HepG2 (cell line): ENCODE results near the gene HMGCR. TPM values are rescaled to one million over a fixed set of nuclear protein-coding genes. Genes with fewer than 3 reads are reported as not detected.

ENCODE experiments used
- CBFB ChIP-seq: sonication (generic); formaldehyde crosslinking; IDR thresholded peaks from 2 replicates; pipeline ENCODE4 v1.4.0; 2020; ENCODE audit warnings: missing genetic modification reagents
- CENPT ChIP-seq: sonication (generic); formaldehyde crosslinking; IDR thresholded peaks from 2 replicates; pipeline ENCODE4 v1.8.0; 2022; ENCODE audit warnings: low read depth, mild to moderate bottlenecking, moderate library complexity, missing genetic modification reagents
- FOXA3 ChIP-seq: IDR thresholded peaks from 2 replicates; pipeline ENCODE4 v1.6.1; 2016; ENCODE audit warnings: missing genetic modification reagents, missing compliant biosample characterization
- HMG20A ChIP-seq: IDR thresholded peaks from 2 replicates; pipeline ENCODE4 v1.6.1; 2016; ENCODE audit warnings: borderline replicate concordance
- HNRNPK ChIP-seq: fragments of 200-400 bp; formaldehyde crosslinking; IDR thresholded peaks from 2 replicates; pipeline ENCODE4 v1.6.1; 2018; ENCODE audit warnings: low read length, low read depth, moderate library complexity, mild to moderate bottlenecking; ENCODE audit not compliant: poor library complexity, severe bottlenecking
- HOXD1 ChIP-seq: sonication (generic); formaldehyde crosslinking; IDR thresholded peaks from 2 replicates; pipeline ENCODE4 v1.5.0; 2020; ENCODE audit warnings: missing genetic modification reagents
- KMT2A ChIP-seq: sonication (generic); formaldehyde crosslinking; IDR thresholded peaks from 2 replicates; pipeline ENCODE4 v1.4.0; 2020; ENCODE audit warnings: missing genetic modification reagents
- MLLT10 ChIP-seq: sonication (generic); formaldehyde crosslinking; IDR thresholded peaks from 2 replicates; pipeline ENCODE4 v1.4.0; 2020; ENCODE audit warnings: missing genetic modification reagents
- NFE2L2 ChIP-seq: fragments of 150-350 bp; IDR thresholded peaks from 2 replicates; pipeline ENCODE4 v1.6.1; 2014; ENCODE audit warnings: low read length
- RBFOX2 ChIP-seq: fragments of 200-400 bp; formaldehyde crosslinking; IDR thresholded peaks from 2 replicates; pipeline ENCODE4 v1.6.1; 2017; ENCODE audit warnings: low read depth, mild to moderate bottlenecking, low read length
- RXRA ChIP-seq: sonication (generic); formaldehyde crosslinking; IDR thresholded peaks from 2 replicates; pipeline ENCODE4 v1.5.1; 2020; ENCODE audit warnings: missing genetic modification reagents
- SRY ChIP-seq: sonication (generic); formaldehyde crosslinking; IDR thresholded peaks from 2 replicates; pipeline ENCODE4 v1.8.0; 2022; ENCODE audit warnings: mild to moderate bottlenecking, missing genetic modification reagents
- TGIF2 ChIP-seq: IDR thresholded peaks from 2 replicates; pipeline ENCODE4 v1.6.1; 2016; ENCODE audit warnings: control low read depth, missing compliant biosample characterization
- ZNF207 ChIP-seq: fragments of 450-650 bp; IDR thresholded peaks from 2 replicates; pipeline ENCODE4 v1.6.1; 2016; ENCODE audit warnings: antibody characterized with exemption, borderline replicate concordance
- ZNF224 ChIP-seq: sonication (generic); formaldehyde crosslinking; IDR thresholded peaks from 2 replicates; pipeline ENCODE4 v1.5.0; 2020; ENCODE audit warnings: mild to moderate bottlenecking, missing genetic modification reagents
- ZNF3 ChIP-seq: IDR thresholded peaks from 2 replicates; pipeline ENCODE4 v1.7.0; 2017; ENCODE audit warnings: inconsistent platforms
- ZNF333 ChIP-seq: sonication (generic); formaldehyde crosslinking; IDR thresholded peaks from 2 replicates; pipeline ENCODE4 v1.4.0; 2020; ENCODE audit warnings: mild to moderate bottlenecking, missing genetic modification reagents, borderline replicate concordance
- ZNF33A ChIP-seq: sonication (generic); formaldehyde crosslinking; IDR thresholded peaks from 2 replicates; pipeline ENCODE4 v1.5.1; 2020; ENCODE audit warnings: missing genetic modification reagents, mild to moderate bottlenecking, moderate library complexity, borderline replicate concordance
- ZNF589 ChIP-seq: sonication (generic); formaldehyde crosslinking; conservative IDR thresholded peaks from 2 replicates; pipeline ENCODE4 v1.8.0; 2022; ENCODE audit warnings: mild to moderate bottlenecking, moderate library complexity, missing genetic modification reagents
- ZNF652 ChIP-seq: IDR thresholded peaks from 2 replicates; pipeline ENCODE4 v1.6.1; 2016; ENCODE audit warnings: low read depth, borderline replicate concordance
- ZNF816 ChIP-seq: sonication (generic); formaldehyde crosslinking; IDR thresholded peaks from 2 replicates; pipeline ENCODE4 v1.8.0; 2022; ENCODE audit warnings: missing genetic modification reagents, mild to moderate bottlenecking, borderline replicate concordance
- polyA plus RNA-seq, 8 experiments: library from polyadenylated mRNA; depleted of rRNA in 3 of 8; stranded (reverse) in 7 of 8; unstranded in 1 of 8; fragments of >200 nt; fragmentation: Illumina TruSeq in 4 of 8; extraction: Trizol in 4 of 8; gene quantifications; 2 replicates each; pipeline versions ENCODE4 v1.2.1 to v1.2.3, GENCODE V29; 2011 to 2016; ENCODE audit warnings: low read depth in 4 of 8, missing spikeins in 1 of 8, mixed read lengths in 1 of 8; ENCODE audit not compliant: insufficient read depth in 1 of 8
- total RNA-seq, 5 experiments: library from RNA; depleted of rRNA; stranded (reverse); fragments of >200 nt; fragmentation: Illumina TruSeq; extraction: Trizol; gene quantifications; 2 replicates each; pipeline ENCODE4 v1.2.3, GENCODE V29; 2016; ENCODE audit warnings: low read depth in 1 of 5
- TF ChIP-seq, protein P1 (sequence below): sonication (generic); formaldehyde crosslinking; IDR thresholded peaks from 2 replicates; pipeline ENCODE4 v1.4.0; 2020; ENCODE audit warnings: low read depth, mild to moderate bottlenecking, missing genetic modification reagents
- TF ChIP-seq, protein P2 (sequence below): sonication (generic); formaldehyde crosslinking; IDR thresholded peaks from 2 replicates; pipeline ENCODE4 v1.9.0; 2021; ENCODE audit warnings: missing genetic modification reagents, borderline replicate concordance
- TF ChIP-seq, protein P3 (sequence below): sonication (generic); formaldehyde crosslinking; IDR thresholded peaks from 2 replicates; pipeline ENCODE4 v1.5.1; 2020; ENCODE audit warnings: mild to moderate bottlenecking, missing genetic modification reagents, moderate library complexity

The HMGCR gene
- total and polyA plus RNA-seq, 2 of the 13 experiments (the other 11 are each of a cell fraction or from before 2014, with no cell fraction given): 43.0 to 144 TPM

DNA sequence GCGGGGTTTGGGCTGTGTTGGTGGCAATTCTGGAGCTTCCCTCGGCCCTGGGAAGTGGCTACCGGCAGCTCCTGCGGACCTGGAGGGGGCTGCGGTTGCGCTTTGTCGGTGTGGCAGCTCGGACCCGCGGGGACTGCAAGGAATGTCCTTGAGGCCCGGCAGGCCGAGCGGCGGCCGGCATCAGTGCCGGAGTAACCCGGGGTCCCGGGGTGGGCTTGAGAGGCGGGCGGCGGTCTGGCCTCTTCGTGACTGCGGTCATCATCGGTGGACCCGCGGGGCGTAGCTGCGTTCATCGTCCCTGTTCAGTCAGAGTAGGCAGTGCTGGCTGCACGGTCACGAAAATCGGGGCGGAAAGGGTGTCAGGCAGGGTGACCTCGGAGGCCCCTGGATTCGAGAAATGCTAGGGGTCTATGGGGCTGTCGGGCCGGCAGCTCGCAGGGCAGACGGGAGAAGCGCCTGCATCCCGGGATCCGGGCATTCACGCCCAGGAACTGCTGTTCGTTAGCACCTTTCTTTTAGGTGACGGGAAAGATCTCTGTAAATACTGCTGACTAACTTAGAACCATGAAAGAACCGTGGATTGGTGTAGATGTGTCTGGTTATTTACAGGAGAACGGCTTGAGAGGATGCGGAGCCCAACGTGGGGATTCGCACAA, 474 bp downstream of the HMGCR start (continued):
- TF ChIP-seq TGIF2 (CRISPR knock-in tag) (no peak), CBFB (CRISPR knock-in tag) (no peak), MLLT10 (CRISPR knock-in tag) (no peak; the same call in 1 of the 2 replicates), RBFOX2 (peak; percentile 82), FOXA3 (CRISPR knock-in tag) (no peak), ZNF33A (CRISPR knock-in tag) (no peak), ZNF207 (no peak), HOXD1 (CRISPR knock-in tag) (peak; percentile 38; the same call in 1 of the 2 replicates), KMT2A (CRISPR knock-in tag) (peak; percentile 25), ZNF589 (no peak), ZNF652 (CRISPR knock-in tag) (no peak), ZNF333 (CRISPR knock-in tag) (peak; percentile 87; the same call in 1 of the 2 replicates), CENPT (CRISPR knock-in tag) (no peak; the same call in 1 of the 2 replicates), ZNF816 (CRISPR knock-in tag) (no peak), HMG20A (no peak), RXRA (CRISPR knock-in tag) (0 out of 2 replicates have a peak, but pooled peaks have one; percentile 19), ZNF224 (CRISPR knock-in tag) (no peak), NFE2L2 (no peak), SRY (peak; percentile 13; the same call in 1 of the 2 replicates), ZNF3 (CRISPR knock-in tag) (no peak), HNRNPK (peak; percentile 67)
- TF ChIP-seq, protein P1, sequence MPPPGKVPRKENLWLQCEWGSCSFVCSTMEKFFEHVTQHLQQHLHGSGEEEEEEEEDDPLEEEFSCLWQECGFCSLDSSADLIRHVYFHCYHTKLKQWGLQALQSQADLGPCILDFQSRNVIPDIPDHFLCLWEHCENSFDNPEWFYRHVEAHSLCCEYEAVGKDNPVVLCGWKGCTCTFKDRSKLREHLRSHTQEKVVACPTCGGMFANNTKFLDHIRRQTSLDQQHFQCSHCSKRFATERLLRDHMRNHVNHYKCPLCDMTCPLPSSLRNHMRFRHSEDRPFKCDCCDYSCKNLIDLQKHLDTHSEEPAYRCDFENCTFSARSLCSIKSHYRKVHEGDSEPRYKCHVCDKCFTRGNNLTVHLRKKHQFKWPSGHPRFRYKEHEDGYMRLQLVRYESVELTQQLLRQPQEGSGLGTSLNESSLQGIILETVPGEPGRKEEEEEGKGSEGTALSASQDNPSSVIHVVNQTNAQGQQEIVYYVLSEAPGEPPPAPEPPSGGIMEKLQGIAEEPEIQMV (CRISPR knock-in tag): 0 out of 2 replicates have a peak, but pooled peaks have one; percentile 9
- TF ChIP-seq, protein P2, sequence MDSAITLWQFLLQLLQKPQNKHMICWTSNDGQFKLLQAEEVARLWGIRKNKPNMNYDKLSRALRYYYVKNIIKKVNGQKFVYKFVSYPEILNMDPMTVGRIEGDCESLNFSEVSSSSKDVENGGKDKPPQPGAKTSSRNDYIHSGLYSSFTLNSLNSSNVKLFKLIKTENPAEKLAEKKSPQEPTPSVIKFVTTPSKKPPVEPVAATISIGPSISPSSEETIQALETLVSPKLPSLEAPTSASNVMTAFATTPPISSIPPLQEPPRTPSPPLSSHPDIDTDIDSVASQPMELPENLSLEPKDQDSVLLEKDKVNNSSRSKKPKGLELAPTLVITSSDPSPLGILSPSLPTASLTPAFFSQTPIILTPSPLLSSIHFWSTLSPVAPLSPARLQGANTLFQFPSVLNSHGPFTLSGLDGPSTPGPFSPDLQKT (CRISPR knock-in tag): no peak
- TF ChIP-seq, protein P3, sequence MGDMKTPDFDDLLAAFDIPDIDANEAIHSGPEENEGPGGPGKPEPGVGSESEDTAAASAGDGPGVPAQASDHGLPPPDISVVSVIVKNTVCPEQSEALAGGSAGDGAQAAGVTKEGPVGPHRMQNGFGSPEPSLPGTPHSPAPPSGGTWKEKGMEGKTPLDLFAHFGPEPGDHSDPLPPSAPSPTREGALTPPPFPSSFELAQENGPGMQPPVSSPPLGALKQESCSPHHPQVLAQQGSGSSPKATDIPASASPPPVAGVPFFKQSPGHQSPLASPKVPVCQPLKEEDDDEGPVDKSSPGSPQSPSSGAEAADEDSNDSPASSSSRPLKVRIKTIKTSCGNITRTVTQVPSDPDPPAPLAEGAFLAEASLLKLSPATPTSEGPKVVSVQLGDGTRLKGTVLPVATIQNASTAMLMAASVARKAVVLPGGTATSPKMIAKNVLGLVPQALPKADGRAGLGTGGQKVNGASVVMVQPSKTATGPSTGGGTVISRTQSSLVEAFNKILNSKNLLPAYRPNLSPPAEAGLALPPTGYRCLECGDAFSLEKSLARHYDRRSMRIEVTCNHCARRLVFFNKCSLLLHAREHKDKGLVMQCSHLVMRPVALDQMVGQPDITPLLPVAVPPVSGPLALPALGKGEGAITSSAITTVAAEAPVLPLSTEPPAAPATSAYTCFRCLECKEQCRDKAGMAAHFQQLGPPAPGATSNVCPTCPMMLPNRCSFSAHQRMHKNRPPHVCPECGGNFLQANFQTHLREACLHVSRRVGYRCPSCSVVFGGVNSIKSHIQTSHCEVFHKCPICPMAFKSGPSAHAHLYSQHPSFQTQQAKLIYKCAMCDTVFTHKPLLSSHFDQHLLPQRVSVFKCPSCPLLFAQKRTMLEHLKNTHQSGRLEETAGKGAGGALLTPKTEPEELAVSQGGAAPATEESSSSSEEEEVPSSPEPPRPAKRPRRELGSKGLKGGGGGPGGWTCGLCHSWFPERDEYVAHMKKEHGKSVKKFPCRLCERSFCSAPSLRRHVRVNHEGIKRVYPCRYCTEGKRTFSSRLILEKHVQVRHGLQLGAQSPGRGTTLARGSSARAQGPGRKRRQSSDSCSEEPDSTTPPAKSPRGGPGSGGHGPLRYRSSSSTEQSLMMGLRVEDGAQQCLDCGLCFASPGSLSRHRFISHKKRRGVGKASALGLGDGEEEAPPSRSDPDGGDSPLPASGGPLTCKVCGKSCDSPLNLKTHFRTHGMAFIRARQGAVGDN (CRISPR knock-in tag): peak; percentile 42; the same call in 1 of the 2 replicates
